ENCODE measurements around the gene DYNLRB2.

GRCh38 chr16:80591071-80591915 is 50.5 kb downstream of the DYNLRB2 start:
- TF ChIP-seq CTCF (IDR thresholded peaks at IDR 0.05; ENCODE audit: insufficient read depth, low read length, poor library complexity, severe bottlenecking) = no peak
- TF ChIP-seq EZH2phosphoT487 (conservative IDR thresholded peaks at IDR 0.05; ENCODE audit: low read length) = no peak
